Aorta (tissue), 5 donors: ENCODE results near the gene PCDH9. TPM values are rescaled to one million over a fixed set of nuclear protein-coding genes. Genes with fewer than 3 reads are reported as not detected.

Experiments
- ATAC-seq: fragments of 200-7000 bp; cut with Tn5 transposase; one replicate; pipeline ENCODE4 v1.9.1; 2022; ENCODE audit warnings: moderate library complexity; ENCODE audit not compliant: low FRiP score
- DNase-seq, 2 donors: peaks; one replicate each; pipeline ENCODE4 v3.0.0-alpha.2; 2020
- H3K27ac ChIP-seq, 2 donors: one replicate each; pipeline ENCODE4 v1.5.1; 2013; ENCODE audit warnings: low read length in 2 of 2, mild to moderate bottlenecking in 2 of 2, moderate library complexity in 2 of 2, control low read depth in 1 of 2, inconsistent platforms in 1 of 2, low read depth in 1 of 2
- H3K27me3 ChIP-seq, 2 donors: one replicate each; pipeline ENCODE4 v1.6.1; 2013; ENCODE audit warnings: control low read depth in 1 of 2, low read length in 1 of 2, mild to moderate bottlenecking in 1 of 2, moderate library complexity in 1 of 2; ENCODE audit not compliant: insufficient read depth in 2 of 2, control insufficient read depth in 1 of 2
- H3K36me3 ChIP-seq, 2 donors: one replicate each; pipeline ENCODE4 v1.6.1; 2013; ENCODE audit warnings: control low read depth in 1 of 2, low read length in 1 of 2, mild to moderate bottlenecking in 1 of 2; ENCODE audit not compliant: insufficient read depth in 2 of 2, control insufficient read depth in 1 of 2
- H3K4me1 ChIP-seq, 2 donors: one replicate each; pipeline ENCODE4 v1.6.1; 2013; ENCODE audit warnings: low read length in 2 of 2, control low read depth in 1 of 2, mild to moderate bottlenecking in 1 of 2, moderate library complexity in 1 of 2; ENCODE audit not compliant: insufficient read depth in 2 of 2, control insufficient read depth in 1 of 2
- H3K4me3 ChIP-seq, 2 donors: one replicate each; pipeline ENCODE4 v1.5.1; 2013; ENCODE audit warnings: low read length in 2 of 2, control low read depth in 1 of 2, mild to moderate bottlenecking in 1 of 2
- H3K9me3 ChIP-seq: one replicate; pipeline ENCODE4 v1.6.1; 2013; ENCODE audit warnings: mild to moderate bottlenecking, low read length; ENCODE audit not compliant: control insufficient read depth
- WGBS, 2 donors: extraction: QIAGEN DNeasy Blood & Tissue Kit; methylation state at CpG; one replicate each; pipeline ENCODE4 v1.1.7; 2013; 5-methylcytosine and 5-hydroxymethylcytosine counted together
- intact Hi-C, 2 donors: fragments of 100-400 bp; cut with DNase I; formaldehyde crosslinking; loops; one replicate each; pipeline versions ENCODE4 v1.14.2 to v1.15.0; 2022
- polyA plus RNA-seq, 2 donors: library from polyadenylated mRNA; stranded (reverse); fragments of 200-250 nt; gene quantifications; one replicate each; pipeline ENCODE4 v1.2.3, GENCODE V29; 2013
- total RNA-seq, 2 donors: library from RNA; stranded (reverse); fragmentation: NEBNext Ultra II Directional; extraction: Animal tissue kit (Norgen Biotek cat#: 25700); gene quantifications; one replicate each; pipeline ENCODE4 v1.2.1, GENCODE V29; 2021
- donor health status: healthy with polysubstance abuse.
- donor health status: Bipolar disorder and iron deficiency.
- donor health status: DM: no; HTN: no; CAD: no.
- donor health status: DM: no; HTN: no; CAD: no.
- donor health status: DM: yes; HTN: yes; CAD: no.

The PCDH9 gene
- total and polyA plus RNA-seq, 4 donors: 0.38 to 6.3 (median 4.2) TPM

DNA sequence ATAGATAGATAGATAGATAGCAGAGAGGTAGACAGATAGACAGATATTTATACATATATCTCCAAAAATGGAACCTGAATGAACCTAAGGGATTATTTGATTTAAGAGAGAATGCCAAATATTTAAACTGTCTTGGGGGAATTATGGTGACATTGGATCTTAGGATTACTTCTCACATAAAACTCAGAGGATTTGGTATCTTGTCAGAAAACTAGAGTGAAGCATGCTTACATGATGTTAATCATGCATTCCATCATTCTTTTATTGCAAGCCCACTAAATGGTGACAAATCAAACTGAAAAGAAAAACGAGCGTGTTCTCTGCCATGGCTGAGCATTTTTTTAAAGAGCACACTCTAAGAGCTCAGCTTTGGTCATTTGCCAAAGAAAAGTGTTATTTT, 165.2 kb downstream of the PCDH9 start:
- Histone ChIP-seq H3K27ac (no peak overlapping the region), H3K4me1 (no peaks in the 10 kb centered on the region), H3K4me3 (no peak overlapping the region), H3K36me3 (no peaks in the 10 kb centered on the region), H3K27me3 (no peaks in the 10 kb centered on the region), H3K9me3 (no peaks in the 10 kb centered on the region)
- intact Hi-C loops: no loop called here
- DNase-seq (no peak), ATAC-seq (no peak)
- 63 to 78% methylated on average over 2 of the region's 2 CpGs for WGBS, 2 donors

DNA sequence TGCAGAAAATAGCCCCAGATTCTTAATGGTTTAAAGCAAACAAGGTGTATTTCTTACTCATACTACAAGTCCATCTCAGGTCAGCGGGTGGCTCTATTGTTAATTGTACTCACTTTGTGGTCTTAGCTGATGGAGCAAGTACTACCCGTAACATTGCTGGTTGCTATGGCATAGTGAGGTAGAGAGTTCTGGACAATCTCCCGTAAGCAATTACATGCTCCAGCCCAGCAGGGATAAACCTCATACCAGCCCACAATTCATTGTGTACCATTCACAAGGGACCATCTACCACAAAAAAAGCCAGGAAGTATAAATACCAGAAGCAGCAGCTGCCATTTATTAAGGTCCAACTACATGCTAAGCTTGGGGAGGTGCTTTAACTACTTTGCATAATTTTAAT, 167.1 kb downstream of the PCDH9 start:
- no peak overlapping the region for H3K27ac ChIP-seq
- DNase-seq (no peak), ATAC-seq (no peak)
- H3K4me3 ChIP-seq: no peak overlapping the region
- H3K4me1 ChIP-seq: no peaks in the 10 kb centered on the region
- 94 to 97% methylated on average over 3 of the region's 3 CpGs for WGBS, 2 donors
- no peaks in the 10 kb centered on the region for H3K27me3 ChIP-seq
- H3K36me3 ChIP-seq: no peaks in the 10 kb centered on the region
- H3K9me3 ChIP-seq: no peaks in the 10 kb centered on the region
- intact Hi-C loops: no loop called here

DNA sequence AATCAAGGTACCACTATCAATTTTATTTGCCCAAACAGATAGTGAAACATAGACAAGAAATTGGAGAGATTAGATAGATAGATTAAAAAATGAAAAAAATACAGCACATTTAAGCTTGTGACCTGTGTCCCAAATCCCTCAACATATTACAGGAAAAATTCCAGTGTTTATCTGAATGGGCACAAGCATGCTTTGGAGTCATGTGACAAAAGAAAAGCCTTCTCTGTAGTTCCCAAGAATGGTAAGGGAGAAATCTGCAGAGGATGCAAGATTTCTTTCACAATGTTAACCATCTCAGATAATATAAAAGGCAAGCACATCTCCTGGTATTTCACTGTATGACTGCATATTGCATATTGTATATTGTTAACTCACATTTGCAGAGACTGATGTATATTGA, 168.0 kb downstream of the PCDH9 start:
- Histone ChIP-seq H3K27me3 (no peaks in the 10 kb centered on the region), H3K27ac (no peak overlapping the region), H3K36me3 (no peaks in the 10 kb centered on the region), H3K9me3 (no peaks in the 10 kb centered on the region), H3K4me1 (no peaks in the 10 kb centered on the region), H3K4me3 (no peak overlapping the region)
- ATAC-seq (no peak), DNase-seq (no peak)
- intact Hi-C loops: no loop called here

DNA sequence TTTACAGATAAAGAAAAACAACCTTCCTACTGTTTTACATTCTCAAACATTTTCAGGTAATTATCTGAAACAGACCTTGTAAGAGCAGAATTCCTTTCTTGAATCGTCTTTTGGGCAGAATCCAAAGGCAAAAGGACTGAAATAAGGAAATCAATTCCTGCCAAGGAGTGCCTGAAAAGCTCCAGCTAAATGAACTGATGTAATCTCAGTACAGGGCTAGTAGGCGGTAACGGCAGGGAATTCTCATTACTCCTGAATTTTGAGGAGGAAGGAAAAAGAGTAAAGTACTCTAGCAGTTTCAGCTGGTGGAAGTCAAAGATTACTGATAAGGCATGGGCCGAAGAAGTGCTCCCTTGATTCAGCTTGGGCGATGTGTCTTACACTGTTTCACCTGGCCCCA, 168.4 kb downstream of the PCDH9 start:
- intact Hi-C loops: no loop called here
- H3K4me3 ChIP-seq: no peak overlapping the region
- no peaks in the 10 kb centered on the region for H3K36me3 ChIP-seq
- ATAC-seq (no peak), DNase-seq (no peak)
- no peaks in the 10 kb centered on the region for H3K4me1 ChIP-seq
- no peaks in the 10 kb centered on the region for H3K9me3 ChIP-seq
- H3K27ac ChIP-seq: no peak overlapping the region
- 17 to 20% methylated on average over 5 of the region's 5 CpGs for WGBS, 2 donors
- H3K27me3 ChIP-seq: no peaks in the 10 kb centered on the region

DNA sequence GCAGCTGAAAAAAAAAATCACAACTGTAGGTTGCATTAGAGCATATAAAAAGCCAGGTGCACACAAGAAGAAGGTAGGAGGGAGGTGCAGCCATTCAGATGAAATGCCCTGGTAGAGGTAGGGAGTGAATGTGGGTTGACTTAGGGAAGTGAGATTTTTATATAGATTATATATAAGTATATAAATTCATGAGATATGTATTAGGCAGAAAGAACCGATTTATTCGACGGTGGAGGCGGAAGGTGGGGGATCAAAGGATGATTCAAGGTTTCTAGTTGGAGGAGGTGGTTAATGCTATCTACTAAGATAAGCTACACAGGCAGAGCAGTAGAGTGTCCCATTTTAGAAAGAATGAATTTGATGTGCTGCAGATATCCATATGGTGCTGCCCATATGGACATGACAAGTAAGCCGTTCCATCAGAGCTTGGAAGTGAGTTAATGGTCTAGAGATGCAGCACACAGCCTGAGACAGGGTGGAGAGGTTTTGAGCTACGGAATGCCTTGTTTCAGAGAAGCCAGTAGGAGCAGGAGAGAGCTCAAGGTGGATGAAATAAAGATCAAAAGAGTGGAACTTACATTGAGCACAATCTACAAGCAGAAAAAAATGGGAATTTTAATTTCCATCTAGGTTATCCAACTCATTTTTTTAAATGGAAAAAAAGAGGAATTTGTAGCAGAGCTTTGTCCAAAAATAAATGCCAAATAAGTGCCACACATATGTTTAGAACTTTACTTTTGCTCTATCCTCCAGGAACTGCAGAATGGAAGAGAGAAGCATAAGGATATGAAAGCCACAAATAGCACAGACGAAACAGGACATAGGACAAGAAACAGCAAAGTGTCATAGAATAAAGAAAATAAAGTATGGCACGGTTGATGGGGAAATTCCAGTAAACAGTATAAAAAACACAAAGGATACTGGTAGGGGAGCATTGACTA, 177.3 kb downstream of the PCDH9 start:
- no peak for DNase-seq
- no peaks in the 10 kb centered on the region for H3K4me1 ChIP-seq
- no peak for ATAC-seq
- no peaks in the 10 kb centered on the region for H3K9me3 ChIP-seq
- no peaks in the 10 kb centered on the region for H3K27me3 ChIP-seq
- 85 to 87% methylated on average over 8 of the region's 8 CpGs for WGBS, 2 donors
- intact Hi-C loops: no loop called here
- no peaks in the 10 kb centered on the region for H3K36me3 ChIP-seq
- no peak overlapping the region for H3K27ac ChIP-seq
- H3K4me3 ChIP-seq: no peak overlapping the region

DNA sequence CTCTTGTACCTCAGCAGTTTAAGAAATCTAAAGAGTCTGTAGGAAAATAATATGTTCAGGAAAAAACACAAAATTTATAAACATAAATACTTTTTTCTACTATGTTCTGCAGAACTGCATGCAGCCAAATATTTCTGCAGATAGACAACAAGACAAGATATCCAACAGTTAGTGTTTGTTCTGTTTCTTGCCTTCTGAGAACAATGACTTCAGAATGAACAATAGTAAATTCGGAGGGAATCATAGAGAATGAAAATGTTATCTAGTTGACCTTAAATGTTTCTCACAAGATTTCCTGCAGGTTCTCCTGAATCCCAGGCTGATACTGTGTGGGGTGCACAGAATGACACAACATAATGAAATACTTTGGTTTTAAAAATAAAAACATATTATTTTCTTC, 180.4 kb downstream of the PCDH9 start:
- Histone ChIP-seq H3K36me3 (no peaks in the 10 kb centered on the region), H3K27ac (no peak overlapping the region), H3K9me3 (no peaks in the 10 kb centered on the region), H3K4me3 (no peak overlapping the region), H3K27me3 (no peaks in the 10 kb centered on the region), H3K4me1 (no peaks in the 10 kb centered on the region)
- DNase-seq (no peak), ATAC-seq (no peak)
- WGBS, 2 donors: 82 to 89% methylated on average over 1 of the region's 1 CpG
- intact Hi-C loops: no loop called here

DNA sequence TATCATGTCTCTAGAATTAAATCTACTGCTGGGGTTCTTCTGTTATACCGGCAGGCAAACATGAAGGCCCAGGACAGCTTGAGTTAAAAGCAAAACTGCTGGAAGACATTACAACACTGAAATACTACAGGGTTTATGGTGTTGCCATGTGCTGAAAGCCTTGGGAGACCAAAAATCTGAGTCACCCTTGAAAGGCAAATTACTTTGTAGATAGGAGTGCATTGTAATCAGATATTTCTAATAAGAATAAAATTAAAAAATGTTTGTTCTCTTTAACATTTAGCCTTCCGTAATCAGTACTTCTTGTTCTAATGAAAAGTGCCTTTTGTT, 181.3 kb downstream of the PCDH9 start:
- H3K4me1 ChIP-seq: no peaks in the 10 kb centered on the region
- no peak overlapping the region for H3K27ac ChIP-seq
- no peaks in the 10 kb centered on the region for H3K27me3 ChIP-seq
- no peak overlapping the region for H3K4me3 ChIP-seq
- H3K9me3 ChIP-seq: no peaks in the 10 kb centered on the region
- WGBS, 2 donors: 58 to 59% methylated on average over 2 of the region's 2 CpGs
- intact Hi-C loops: no loop called here
- no peaks in the 10 kb centered on the region for H3K36me3 ChIP-seq
- ATAC-seq (no peak), DNase-seq (no peak)

DNA sequence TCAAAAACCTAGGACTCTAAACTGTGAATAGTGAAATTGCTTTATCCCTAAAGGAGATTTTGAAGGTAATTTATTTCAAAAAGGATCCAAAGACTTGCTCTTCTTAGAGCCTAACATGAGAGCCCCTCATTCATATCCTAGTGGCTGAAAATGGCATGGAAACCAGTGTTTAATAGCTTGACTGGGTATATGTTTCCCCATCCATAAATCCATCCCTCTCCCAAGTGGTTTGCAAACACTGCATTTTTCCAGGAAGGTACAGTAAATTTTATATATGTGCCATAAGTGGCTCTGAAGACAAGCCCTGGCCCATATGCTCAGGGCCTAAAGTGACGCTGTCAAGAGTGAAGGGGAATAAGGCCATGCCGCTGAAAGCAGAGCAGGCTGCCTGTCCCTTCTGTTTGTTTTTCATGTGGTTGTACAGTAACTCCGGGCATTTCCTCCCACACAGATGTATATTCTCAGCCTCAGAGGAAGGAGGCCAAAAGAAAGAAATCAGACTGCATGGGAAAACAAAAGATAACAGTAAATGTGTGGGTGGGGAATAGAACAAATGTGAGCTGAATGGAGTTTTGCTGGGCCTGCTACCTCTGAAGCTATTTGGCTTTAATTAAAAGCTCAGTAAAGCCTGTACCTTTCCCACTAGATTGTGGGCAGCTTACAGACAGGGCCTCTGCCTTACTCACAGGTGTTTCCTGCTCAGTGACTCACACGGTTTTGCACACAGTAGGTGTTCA, 181.9 kb downstream of the PCDH9 start:
- H3K27ac ChIP-seq: no peak overlapping the region
- no peaks in the 10 kb centered on the region for H3K36me3 ChIP-seq
- intact Hi-C loops: no loop called here
- no peaks in the 10 kb centered on the region for H3K27me3 ChIP-seq
- H3K4me1 ChIP-seq: no peaks in the 10 kb centered on the region
- DNase-seq: no peak
- no peaks in the 10 kb centered on the region for H3K9me3 ChIP-seq
- no peak for ATAC-seq
- H3K4me3 ChIP-seq: no peak overlapping the region
- WGBS, 2 donors: 11 to 14% methylated on average over 4 of the region's 4 CpGs

DNA sequence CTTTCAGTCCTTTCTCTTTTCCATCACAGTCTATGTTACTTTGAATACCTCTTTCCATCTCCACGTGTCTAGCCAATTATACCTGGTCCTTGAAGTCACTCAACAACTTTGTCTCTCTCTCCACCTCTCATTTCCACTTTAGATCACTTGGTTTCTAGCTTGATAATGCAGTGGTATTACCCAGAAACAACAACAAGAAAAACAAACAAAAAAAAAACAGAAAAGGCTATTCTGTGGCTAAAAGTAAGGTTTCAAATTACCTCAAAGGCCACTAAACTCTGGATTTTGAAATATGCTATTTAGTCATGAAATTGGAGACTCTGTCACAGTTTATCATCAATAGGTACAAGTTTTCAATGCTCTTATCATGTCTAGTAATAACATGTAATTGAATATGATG, 184.8 kb downstream of the PCDH9 start:
- no peak for ATAC-seq

More for the DNA sequence above, 184.8 kb downstream of the PCDH9 start:
- no peak overlapping the region for H3K27ac ChIP-seq
- intact Hi-C loops: no loop called here
- no peaks in the 10 kb centered on the region for H3K27me3 ChIP-seq
- H3K36me3 ChIP-seq: no peaks in the 10 kb centered on the region
- no peak overlapping the region for H3K4me3 ChIP-seq
- H3K9me3 ChIP-seq: no peaks in the 10 kb centered on the region
- 92 to 100% methylated on average over 1 of the region's 1 CpG for WGBS, 2 donors
- H3K4me1 ChIP-seq: no peaks in the 10 kb centered on the region
- DNase-seq: no peak
